ENCODE results near the gene WDFY2. TPM values are rescaled to one million over a fixed set of nuclear protein-coding genes. Genes with fewer than 3 reads are reported as not detected.
A peak's percentile ranks its signal among the peaks of the same experiment; 100 is the strongest.

The WDFY2 gene
- total and polyA plus RNA-seq, 2 experiments from 2014 or later = 6.9 to 14.2 TPM

DNA sequence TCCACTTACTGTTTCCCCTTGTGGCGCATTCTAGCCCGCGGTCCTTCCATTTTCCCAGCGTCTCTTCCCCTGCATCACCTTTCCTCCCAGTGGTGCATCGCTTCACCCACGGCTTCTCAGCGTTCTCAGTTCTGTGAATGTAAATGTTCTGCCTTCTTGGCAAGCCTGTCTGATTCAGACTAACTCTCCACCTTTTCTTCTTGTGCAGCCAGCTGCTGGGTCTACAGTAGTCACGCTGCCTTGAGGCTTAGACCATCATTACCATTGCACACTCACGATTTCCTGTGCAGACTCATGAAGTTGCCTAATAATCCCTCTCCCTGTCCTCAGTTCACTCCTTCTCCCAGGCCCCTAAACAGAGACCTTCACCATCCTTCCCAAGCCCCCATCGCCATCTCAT lies 144.7 kb downstream of the WDFY2 start:
- peak overlapping the region; percentile 79 for H3K9ac ChIP-seq
- H3K36me3 ChIP-seq (ENCODE audit: low read depth) = peaks cover 10% of the 10 kb centered on the region; the same call in 1 of the 2 replicates
- H3K27ac ChIP-seq = peak overlapping the region; percentile 100
- H3K27me3 ChIP-seq (replicated peaks; ENCODE audit: insufficient read depth) = no peaks in the 10 kb centered on the region
- H3K79me2 ChIP-seq (ENCODE audit: insufficient read depth) = peaks cover 64% of the 10 kb centered on the region
- H3K4me2 ChIP-seq (ENCODE audit: unreplicated experiment) = peak overlapping the region; percentile 80
- H2AFZ ChIP-seq = no peak overlapping the region
- peaks cover 63% of the 10 kb centered on the region for H3F3A ChIP-seq (ENCODE audit: insufficient read depth)
- H3K4me3 ChIP-seq = peak overlapping the region; percentile 30
- in situ Hi-C loops (cut with MboI) = no loop called here
- 60 to 63% methylated on average over 10 of the region's 10 CpGs for WGBS, 2 experiments (ENCODE audit: low coverage in 1 of 2, low lambda C conversion rate in 2 of 2, missing lambda C conversion rate in 2 of 2)
- peaks cover 71% of the 10 kb centered on the region for H3K4me1 ChIP-seq (ENCODE audit: insufficient read depth)
- TF ChIP-seq EZH2phosphoT487 (IDR thresholded peaks at IDR 0.05; ENCODE audit: insufficient read depth, low read depth) (no peak), EZH2 (IDR thresholded peaks at IDR 0.05; ENCODE audit: insufficient read depth, poor library complexity, severe bottlenecking) (no peak)
- no peaks in the 10 kb centered on the region for H4K20me1 ChIP-seq (ENCODE audit: insufficient read depth)
- peak; percentile 97 for DNase-seq
- H3K9me2 ChIP-seq (ENCODE audit: insufficient read depth) = no peaks in the 10 kb centered on the region
- no peaks in the 10 kb centered on the region for H3K9me3 ChIP-seq (ENCODE audit: low read depth)

DNA sequence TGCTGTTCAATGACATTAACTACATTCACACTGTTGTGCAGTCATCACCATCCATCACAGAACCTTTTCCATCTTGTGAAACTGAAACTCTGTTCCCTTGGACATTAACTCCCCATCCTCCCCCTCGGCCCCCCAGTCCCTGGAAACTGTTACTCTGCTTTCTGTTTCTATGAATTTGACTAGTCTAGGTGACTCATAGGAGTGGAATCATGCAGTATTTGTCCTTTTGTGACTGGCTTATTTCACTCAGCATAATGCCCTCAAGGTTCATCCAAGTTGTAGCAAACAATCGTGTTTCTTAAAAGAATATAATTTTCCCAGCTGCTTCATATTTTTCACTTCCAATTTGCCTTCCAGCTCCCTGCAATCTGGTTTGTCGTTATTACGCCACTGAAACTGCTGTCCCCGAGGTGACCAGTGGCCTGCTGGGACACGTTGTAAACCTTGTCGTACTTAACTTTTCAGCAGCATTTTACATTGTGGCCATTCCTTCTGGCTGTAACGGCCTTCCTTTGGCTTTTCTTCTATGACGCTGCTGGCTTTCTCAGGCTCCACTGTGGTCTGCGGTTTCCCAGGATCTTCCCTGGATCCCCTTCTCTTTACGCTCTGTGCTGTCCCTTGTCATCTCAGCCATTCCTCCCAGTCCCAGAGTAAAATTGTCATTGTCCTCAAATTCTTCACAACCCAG lies 145.7 kb downstream of the WDFY2 start:
- TF ChIP-seq EZH2phosphoT487 (IDR thresholded peaks at IDR 0.05; ENCODE audit: insufficient read depth, low read depth) = no peak
- no peak for TF ChIP-seq EZH2 (IDR thresholded peaks at IDR 0.05; ENCODE audit: insufficient read depth, poor library complexity, severe bottlenecking)
- peak overlapping the region; percentile 20; the same call in 1 of the 2 replicates for H2AFZ ChIP-seq
- H3K9me2 ChIP-seq (ENCODE audit: insufficient read depth) = no peaks in the 10 kb centered on the region
- peak overlapping the region; percentile 80 for H3K4me2 ChIP-seq (ENCODE audit: unreplicated experiment)
- DNase-seq = peak; percentile 93
- in situ Hi-C loops (cut with MboI) = loop anchor here (10.0 kb wide), 1 partner anchor 285 kb away; no protein-coding TSS in a partner anchor
- peaks cover 82% of the 10 kb centered on the region for H3K4me1 ChIP-seq (ENCODE audit: insufficient read depth)
- H4K20me1 ChIP-seq (ENCODE audit: insufficient read depth) = no peaks in the 10 kb centered on the region
- WGBS, 2 experiments (ENCODE audit: low coverage in 1 of 2, low lambda C conversion rate in 2 of 2, missing lambda C conversion rate in 2 of 2) = 11 to 12% methylated on average over 11 of the region's 11 CpGs
- H3K9me3 ChIP-seq (ENCODE audit: low read depth) = no peaks in the 10 kb centered on the region
- H3K27me3 ChIP-seq (replicated peaks; ENCODE audit: insufficient read depth) = no peaks in the 10 kb centered on the region
- H3K36me3 ChIP-seq (ENCODE audit: low read depth) = peaks cover 10% of the 10 kb centered on the region; the same call in 1 of the 2 replicates
- H3K79me2 ChIP-seq (ENCODE audit: insufficient read depth) = peaks cover 58% of the 10 kb centered on the region
- H3K4me3 ChIP-seq = peak overlapping the region; percentile 52
- peaks cover 68% of the 10 kb centered on the region for H3F3A ChIP-seq (ENCODE audit: insufficient read depth)
- H3K9ac ChIP-seq = peak overlapping the region; percentile 79
- peak overlapping the region; percentile 100 for H3K27ac ChIP-seq

DNA sequence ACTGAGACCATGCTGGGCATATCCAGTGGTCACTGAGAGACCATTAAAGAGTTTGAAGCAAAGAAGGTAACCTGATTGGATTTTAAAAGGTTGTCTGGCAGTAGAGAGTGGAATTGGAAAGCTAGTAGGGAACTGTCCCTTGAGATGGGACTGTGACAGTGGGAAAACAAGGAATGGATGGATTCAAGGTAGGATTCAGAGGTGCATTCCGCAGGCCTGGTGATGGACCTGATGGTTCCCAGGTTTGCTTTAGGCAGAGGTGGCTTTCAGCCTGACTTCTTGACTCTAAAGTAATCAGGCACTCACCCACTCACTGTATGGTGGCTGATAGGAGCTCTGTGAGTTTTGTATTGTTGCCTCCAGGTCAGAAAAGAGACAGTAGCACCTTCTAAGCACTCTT lies 146.7 kb downstream of the WDFY2 start:
- Histone ChIP-seq H3K4me1 (ENCODE audit: insufficient read depth) (peaks cover 87% of the 10 kb centered on the region), H3K9ac (peak overlapping the region; percentile 79)
- in situ Hi-C loops (cut with MboI) = loop anchor here (10.0 kb wide), 1 partner anchor 286 kb away; no protein-coding TSS in a partner anchor

DNA sequence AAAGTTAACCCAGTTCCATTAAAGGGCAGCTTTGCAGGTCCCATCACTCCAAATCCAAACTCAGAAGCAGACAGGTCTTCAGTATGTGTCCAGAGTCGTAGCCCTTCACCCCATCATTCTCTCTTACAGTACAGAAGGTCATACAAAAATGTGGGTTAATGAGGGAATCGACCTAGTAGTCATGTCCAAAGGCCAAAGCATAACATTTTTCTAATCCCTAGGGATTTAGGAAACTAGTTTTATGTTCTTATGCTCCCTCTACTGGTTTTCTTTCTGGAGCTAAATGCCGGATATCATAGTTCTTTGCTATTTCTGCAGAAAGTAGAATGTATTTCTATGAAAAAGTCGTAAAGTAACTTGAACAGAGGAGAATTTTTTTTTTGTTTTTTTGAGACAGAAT lies 147.5 kb downstream of the WDFY2 start:
- no peak for TF ChIP-seq EZH2phosphoT487 (IDR thresholded peaks at IDR 0.05; ENCODE audit: insufficient read depth, low read depth)
- TF ChIP-seq EZH2 (IDR thresholded peaks at IDR 0.05; ENCODE audit: insufficient read depth, poor library complexity, severe bottlenecking) = no peak
- Histone ChIP-seq H3K9ac (peak overlapping the region; percentile 79; the same call in 1 of the 2 replicates), H2AFZ (no peak overlapping the region), H3K9me3 (ENCODE audit: low read depth) (no peaks in the 10 kb centered on the region), H3K79me2 (ENCODE audit: insufficient read depth) (peaks cover 51% of the 10 kb centered on the region), H3K9me2 (ENCODE audit: insufficient read depth) (no peaks in the 10 kb centered on the region), H3K27ac (peak overlapping the region; percentile 100), H4K20me1 (ENCODE audit: insufficient read depth) (no peaks in the 10 kb centered on the region), H3F3A (ENCODE audit: insufficient read depth) (peaks cover 64% of the 10 kb centered on the region), H3K4me2 (ENCODE audit: unreplicated experiment) (peak overlapping the region; percentile 3), H3K36me3 (ENCODE audit: low read depth) (peaks cover 12% of the 10 kb centered on the region; the same call in 1 of the 2 replicates), H3K27me3 (replicated peaks; ENCODE audit: insufficient read depth) (no peaks in the 10 kb centered on the region), H3K4me1 (ENCODE audit: insufficient read depth) (peaks cover 79% of the 10 kb centered on the region), H3K4me3 (no peak overlapping the region)
- in situ Hi-C loops (cut with MboI) = loop anchor here (10.0 kb wide), 1 partner anchor 287 kb away; no protein-coding TSS in a partner anchor
- 49 to 54% methylated on average over 4 of the region's 4 CpGs for WGBS, 2 experiments (ENCODE audit: low coverage in 1 of 2, low lambda C conversion rate in 2 of 2, missing lambda C conversion rate in 2 of 2)
- DNase-seq = peak; percentile 80

More for the DNA sequence above, 146.7 kb downstream of the WDFY2 start:
- peaks cover 49% of the 10 kb centered on the region for H3K79me2 ChIP-seq (ENCODE audit: insufficient read depth)
- no peaks in the 10 kb centered on the region for H3K27me3 ChIP-seq (replicated peaks; ENCODE audit: insufficient read depth)
- H4K20me1 ChIP-seq (ENCODE audit: insufficient read depth) = no peaks in the 10 kb centered on the region
- H3K27ac ChIP-seq = peak overlapping the region; percentile 100
- H3K4me3 ChIP-seq = peak overlapping the region; percentile 52; the same call in 1 of the 2 replicates
- peak overlapping the region; percentile 3 for H3K4me2 ChIP-seq (ENCODE audit: unreplicated experiment)
- H3K9me3 ChIP-seq (ENCODE audit: low read depth) = no peaks in the 10 kb centered on the region
- H3K9me2 ChIP-seq (ENCODE audit: insufficient read depth) = no peaks in the 10 kb centered on the region
- peaks cover 10% of the 10 kb centered on the region; the same call in 1 of the 2 replicates for H3K36me3 ChIP-seq (ENCODE audit: low read depth)
- no peak overlapping the region for H2AFZ ChIP-seq
- no peak for TF ChIP-seq EZH2 (IDR thresholded peaks at IDR 0.05; ENCODE audit: insufficient read depth, poor library complexity, severe bottlenecking)
- no peak for TF ChIP-seq EZH2phosphoT487 (IDR thresholded peaks at IDR 0.05; ENCODE audit: insufficient read depth, low read depth)
- 91 to 100% methylated on average over 1 of the region's 1 CpG for WGBS, 2 experiments (ENCODE audit: low coverage in 1 of 2, low lambda C conversion rate in 2 of 2, missing lambda C conversion rate in 2 of 2)
- H3F3A ChIP-seq (ENCODE audit: insufficient read depth) = peaks cover 71% of the 10 kb centered on the region
- no peak for DNase-seq

All from GM23248 (cell line).